Adrenal gland (tissue), 5 donors: ENCODE data around the gene TELO2.

Experiments used
- CTCF ChIP-seq, 6 experiments: fragments of 450-650 bp in 4 of 6; fragments of 200-600 bp in 2 of 6; sonication (generic) in 1 of 6; IDR thresholded peaks; 1 replicate in 5 of 6; 2 replicates in 1 of 6; pipeline versions ENCODE4 v1.5.1 to v1.8.0; 2016 to 2021; ENCODE audit warnings: antibody characterized with exemption in 6 of 6, mild to moderate bottlenecking in 2 of 6, moderate library complexity in 1 of 6
- POLR2A ChIP-seq, 2 donors: fragments of 450-650 bp; IDR thresholded peaks; one replicate each; pipeline ENCODE4 v1.6.1; 2017; ENCODE audit warnings: antibody characterized with exemption in 2 of 2, mild to moderate bottlenecking in 2 of 2, moderate library complexity in 1 of 2
- donor health status: DM: no; HTN: no; CAD: no.

- TF ChIP-seq CTCF (IDR thresholded peaks at IDR 0.05) (no peak), POLR2A (IDR thresholded peaks at IDR 0.05) (no peak)
Measured at GRCh38 chr16:1488619-1489018, 4.5 kb upstream of the TELO2 start, which contains the start of gene PTX4.
